Testis (tissue), 3 donors: ENCODE results near the gene GAL3ST3. TPM values are rescaled to one million over a fixed set of nuclear protein-coding genes. Genes with fewer than 3 reads are reported as not detected.

ENCODE experiments used
- DNase-seq: peaks from one replicate; pipeline ENCODE4 v3.0.0-alpha.2; 2019
- H3K27ac ChIP-seq, 2 donors: fragments of 200-600 bp; sonication (generic); one replicate each; pipeline ENCODE4 v1.5.1; 2019
- H3K27me3 ChIP-seq: fragments of 200-600 bp; sonication (generic); one replicate; pipeline ENCODE4 v1.5.1; 2019
- H3K36me3 ChIP-seq: fragments of 200-600 bp; sonication (generic); one replicate; pipeline ENCODE4 v1.5.1; 2017; ENCODE audit warnings: low read depth; ENCODE audit errors: missing control alignments
- H3K4me1 ChIP-seq: fragments of 200-600 bp; sonication (generic); one replicate; pipeline ENCODE4 v1.5.1; 2019
- H3K4me3 ChIP-seq, 2 donors: fragments of 200-600 bp; sonication (generic); one replicate each; pipeline ENCODE4 v1.5.1; 2017 to 2019
- H3K9me3 ChIP-seq: fragments of 200-600 bp; sonication (generic); one replicate; pipeline ENCODE4 v1.5.1; 2017
- CTCF ChIP-seq, 3 experiments: fragments of 450-650 bp in 2 of 3; fragments of 200-600 bp in 1 of 3; sonication (generic) in 1 of 3; IDR thresholded peaks; one replicate each; pipeline ENCODE4 v1.5.1; 2016 to 2019; ENCODE audit warnings: antibody characterized with exemption in 3 of 3, mild to moderate bottlenecking in 2 of 3, moderate library complexity in 1 of 3
- POLR2A ChIP-seq: fragments of 450-650 bp; IDR thresholded peaks from one replicate; pipeline ENCODE4 v1.6.1; 2017; ENCODE audit warnings: antibody characterized with exemption, mild to moderate bottlenecking, moderate library complexity
- WGBS, 2 donors: methylation state at CpG; one replicate each; pipeline ENCODE4 v1.1.5; 2018; 5-methylcytosine and 5-hydroxymethylcytosine counted together
- intact Hi-C: fragments of 100-400 bp; cut with DNase I; formaldehyde crosslinking; loops from one replicate; pipeline ENCODE4 v1.15.1; 2023; ENCODE audit warnings: low total_unique reads
- polyA plus RNA-seq: library from polyadenylated mRNA; stranded (reverse); fragments of 350-450 nt; fragmentation: Illumina TruSeq; extraction: RNeasy Lipid Tissue Mini Kit (QIAGEN cat#74804); gene quantifications from one replicate; pipeline ENCODE4 v1.2.3, GENCODE V29; 2014; ENCODE audit warnings: low read depth, low replicate concordance; ENCODE audit not compliant: insufficient read depth
- total RNA-seq, 2 donors: library from RNA; depleted of rRNA; stranded (reverse); fragments of >200 nt; gene quantifications; one replicate each; pipeline ENCODE4 v1.2.3, GENCODE V29; 2016

Gene GAL3ST3
- total and polyA plus RNA-seq, 3 donors from 2014 or later, result 0.84 to 4.0 (median 2.0) TPM

- peak; percentile 55 for DNase-seq
- no peaks in the 10 kb centered on the region for H3K4me1 ChIP-seq
- no peak for TF ChIP-seq POLR2A
- no peak for TF ChIP-seq CTCF (IDR thresholded peaks at IDR 0.05)
- 78 to 88% methylated on average over 53 to 81 of the region's 81 CpGs for WGBS, 2 donors
- H3K9me3 ChIP-seq, result no peaks in the 10 kb centered on the region
- no peaks in the 10 kb centered on the region for H3K36me3 ChIP-seq
- intact Hi-C loops, result no loop called here
- no peaks in the 10 kb centered on the region for H3K27me3 ChIP-seq
- H3K4me3 ChIP-seq, result peak overlapping the region; percentile 41 to 58
- no peak overlapping the region for H3K27ac ChIP-seq
Measured at GRCh38 chr11:66042227-66042995, 6.5 kb downstream of the GAL3ST3 start.

GRCh38 chr11:66039765-66040164 is 9.2 kb downstream of the GAL3ST3 start:
- Histone ChIP-seq H3K27ac (no peak overlapping the region), H3K4me3 (no peak overlapping the region), H3K9me3 (no peaks in the 10 kb centered on the region), H3K4me1 (no peaks in the 10 kb centered on the region), H3K27me3 (no peaks in the 10 kb centered on the region), H3K36me3 (no peaks in the 10 kb centered on the region)
- DNase-seq, result no peak
- TF ChIP-seq POLR2A (no peak), CTCF (IDR thresholded peaks at IDR 0.05) (no peak)
- 79 to 89% methylated on average over 3 of the region's 3 CpGs for WGBS, 2 donors
- intact Hi-C loops, result no loop called here

GRCh38 chr11:66037327-66037726 is 11.6 kb downstream of the GAL3ST3 start:
- 77 to 90% methylated on average over 3 of the region's 3 CpGs for WGBS, 2 donors
- no peak for DNase-seq
- TF ChIP-seq CTCF (IDR thresholded peaks at IDR 0.05) (no peak), POLR2A (no peak)
- Histone ChIP-seq H3K4me1 (no peaks in the 10 kb centered on the region), H3K9me3 (no peaks in the 10 kb centered on the region), H3K36me3 (no peaks in the 10 kb centered on the region), H3K27ac (no peak overlapping the region), H3K4me3 (no peak overlapping the region), H3K27me3 (no peaks in the 10 kb centered on the region)
- intact Hi-C loops, result no loop called here

- 69 to 81% methylated on average over 5 of the region's 5 CpGs for WGBS, 2 donors
- H3K9me3 ChIP-seq, result no peaks in the 10 kb centered on the region
- intact Hi-C loops, result no loop called here
- H3K4me1 ChIP-seq, result no peaks in the 10 kb centered on the region
- no peaks in the 10 kb centered on the region for H3K36me3 ChIP-seq
- H3K4me3 ChIP-seq, result no peak overlapping the region
- TF ChIP-seq POLR2A (no peak), CTCF (IDR thresholded peaks at IDR 0.05) (no peak)
- no peak for DNase-seq
- no peaks in the 10 kb centered on the region for H3K27me3 ChIP-seq
- H3K27ac ChIP-seq, result no peak overlapping the region
Measured at GRCh38 chr11:66036334-66036710, 12.6 kb downstream of the GAL3ST3 start.
